ENCODE results near the gene OAT. TPM values are rescaled to one million over a fixed set of nuclear protein-coding genes. Genes with fewer than 3 reads are reported as not detected.

OAT gene
- 50.8 TPM for polyA plus RNA-seq (ENCODE audit: insufficient read length)

DNA sequence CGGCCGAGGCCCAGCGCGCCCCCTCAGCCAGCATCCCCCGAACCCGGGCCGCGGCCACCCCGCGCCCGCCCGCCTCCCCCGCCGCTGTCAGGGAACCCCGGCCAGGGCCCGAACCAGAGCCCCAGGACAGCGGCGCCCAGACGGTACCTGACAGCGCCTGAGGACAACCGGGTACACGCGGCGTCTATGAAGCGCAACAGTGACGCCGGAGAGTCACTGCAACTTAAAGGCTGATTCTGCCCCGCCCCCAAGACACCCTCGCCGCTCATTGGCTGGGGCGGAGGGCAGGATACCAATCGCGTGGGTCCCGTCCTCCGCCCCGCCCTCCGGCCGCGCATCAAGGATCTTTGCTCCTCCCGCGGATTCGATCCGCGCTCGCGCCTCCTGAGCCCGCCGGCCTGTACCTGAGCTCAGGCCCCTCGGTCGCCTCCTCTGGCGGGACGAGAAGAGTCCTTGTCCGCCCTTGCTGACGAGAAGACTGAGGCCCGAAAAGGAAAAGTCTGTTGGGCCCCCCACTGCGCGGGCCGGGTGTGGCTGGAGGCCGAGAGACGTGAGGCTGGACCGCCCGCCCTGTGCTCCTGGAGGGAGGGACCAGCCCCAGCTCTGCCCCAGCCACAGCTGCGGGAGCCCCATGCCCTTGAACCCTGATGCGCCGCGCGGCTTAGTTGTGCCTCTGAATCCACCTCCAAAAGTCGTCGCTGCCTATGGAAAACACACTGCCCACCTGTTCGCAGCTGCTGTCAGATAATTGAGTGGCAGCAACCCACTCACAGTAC lies at the start of gene OAT:
Gene OAT (minus strand): TSS at position 198 of the 776 bp plus-strand sequence. CDS start 6,752 bp downstream, outside the sequence.
- peak; percentile 97 for DNase-seq

DNA sequence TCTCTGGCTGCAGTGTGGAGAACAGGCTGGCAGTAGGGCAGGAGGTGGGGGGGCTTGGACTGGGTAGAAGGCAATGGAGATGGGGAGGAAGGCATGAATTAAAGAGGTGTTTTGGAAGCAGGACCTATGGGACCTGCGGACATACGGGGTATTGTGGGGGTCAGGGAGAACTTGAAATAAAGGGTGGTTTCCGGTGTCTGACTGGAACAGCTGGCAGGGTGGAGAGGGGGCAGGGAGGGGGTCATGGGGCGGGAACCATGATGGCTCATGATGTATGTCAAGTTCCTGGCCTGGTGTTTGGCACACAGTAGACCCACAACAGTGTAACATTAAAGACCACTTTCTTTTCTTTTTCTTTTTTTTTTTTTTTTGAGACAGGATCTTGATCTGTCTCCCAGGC lies 48.4 kb upstream of the OAT start:
- no peak for DNase-seq

DNA sequence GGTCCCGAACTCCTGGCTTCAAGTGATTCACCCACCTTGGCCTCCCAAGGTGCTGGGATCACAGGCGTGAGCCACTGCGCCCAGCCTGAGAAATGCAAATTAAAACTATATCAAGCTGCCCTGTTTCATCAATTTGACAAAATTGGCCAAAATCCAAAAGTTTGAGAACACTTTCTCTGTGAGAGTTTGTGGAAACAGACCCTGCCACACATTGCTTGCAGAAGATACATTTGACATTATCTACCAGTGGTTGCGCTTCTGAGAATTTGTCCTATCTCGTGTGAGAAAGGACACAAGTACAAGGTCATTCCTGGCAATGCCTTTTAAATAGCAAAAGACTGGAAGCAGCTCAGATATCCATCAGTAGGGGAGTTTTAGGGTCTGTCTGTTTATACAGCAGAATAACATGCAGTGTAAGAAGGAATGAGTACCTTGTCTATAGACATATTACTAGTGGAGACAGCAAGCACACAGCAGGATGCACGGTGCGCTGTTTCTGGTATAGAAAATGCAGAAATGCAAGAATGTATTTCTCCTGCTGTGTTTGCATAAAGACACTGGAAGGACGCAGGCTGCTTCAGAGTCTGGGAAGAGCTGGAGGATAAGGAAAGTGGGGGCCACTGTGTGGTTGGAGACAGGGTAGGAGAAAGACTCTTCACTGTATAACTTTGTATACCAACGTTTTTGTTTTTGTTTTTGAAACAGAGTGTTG lies 47.2 kb upstream of the OAT start:
- DNase-seq, result no peak

DNA sequence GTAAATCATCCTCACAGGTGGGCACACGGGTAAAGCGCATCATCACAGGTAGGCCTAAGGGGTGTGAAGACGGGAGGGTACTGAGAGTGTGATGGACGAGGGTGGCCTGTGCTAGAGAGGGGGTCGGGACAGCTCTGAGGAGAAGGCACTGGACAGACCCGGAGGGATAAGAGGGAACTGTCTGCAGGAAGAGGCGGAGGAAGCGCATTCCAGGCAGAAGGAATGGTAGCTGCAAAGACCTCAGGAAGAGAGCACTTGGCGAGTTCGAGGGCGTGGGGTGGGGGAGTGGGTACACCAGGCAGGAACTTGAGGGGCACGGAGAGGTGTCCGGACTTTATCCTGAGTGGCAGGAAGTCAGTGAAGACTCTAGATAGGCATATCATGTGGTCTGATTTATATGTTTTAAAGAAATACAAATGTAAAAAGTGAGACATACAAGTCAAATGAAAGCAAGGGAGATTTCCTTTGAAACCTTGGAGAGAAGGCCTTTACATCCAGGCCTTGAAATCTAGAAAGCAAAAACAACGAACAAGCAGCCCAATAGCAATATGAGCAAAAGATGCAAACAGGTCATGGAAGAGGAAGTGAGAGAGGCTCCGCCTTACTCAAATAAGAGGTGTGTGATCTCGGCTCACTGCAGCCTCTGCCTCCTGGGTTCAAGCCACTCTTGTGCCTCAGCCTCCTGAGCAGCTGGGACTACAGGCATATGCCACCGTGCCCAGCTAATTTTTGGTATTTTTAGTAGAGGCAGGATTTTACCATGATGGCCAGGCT lies 46.5 kb upstream of the OAT start:
- DNase-seq, result no peak

DNA sequence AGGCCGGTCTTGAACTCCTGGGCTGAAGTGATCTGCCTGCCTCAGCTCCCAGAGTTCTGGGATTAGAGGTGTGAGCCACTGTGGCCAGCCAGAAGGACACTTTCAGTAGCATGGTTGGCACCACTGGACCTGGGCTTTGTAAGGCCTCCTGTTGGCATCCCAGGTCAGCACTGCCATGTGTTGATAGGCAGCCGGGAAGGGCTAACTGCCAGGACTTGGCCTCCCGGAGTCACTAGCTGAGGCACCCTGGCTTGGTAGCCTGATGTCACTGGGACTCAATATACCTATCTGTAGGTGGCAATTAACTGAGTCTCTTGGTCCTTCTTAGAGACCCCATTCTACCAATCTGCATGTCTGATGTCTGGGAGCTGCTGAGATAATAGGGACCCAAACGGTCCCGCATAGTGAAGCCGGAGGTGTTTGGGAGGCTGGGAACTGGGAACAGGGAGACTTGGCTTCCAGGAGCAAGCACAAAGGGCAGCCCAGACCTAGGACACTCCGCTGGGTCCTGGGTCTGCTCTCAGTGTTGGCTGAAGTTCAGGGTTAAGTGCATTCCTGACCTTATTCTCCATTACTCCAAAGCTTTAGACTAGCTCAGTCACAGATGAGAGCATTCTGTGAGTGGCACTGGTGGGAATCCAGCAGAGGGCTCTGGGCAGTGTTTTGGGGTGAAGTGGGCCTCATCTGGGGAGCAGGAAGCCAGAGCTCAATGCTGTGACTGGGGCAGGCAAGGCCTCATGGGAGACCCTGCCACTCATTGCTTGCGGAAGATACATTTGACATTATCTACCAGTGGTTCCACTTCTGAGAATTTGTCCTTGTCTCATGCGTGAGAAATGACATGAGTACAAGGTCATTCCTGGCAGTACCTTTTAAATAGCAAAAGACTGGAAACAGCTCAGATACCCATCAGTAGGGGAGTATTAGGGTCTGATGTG lies 45.6 kb upstream of the OAT start:
- no peak for DNase-seq

DNA sequence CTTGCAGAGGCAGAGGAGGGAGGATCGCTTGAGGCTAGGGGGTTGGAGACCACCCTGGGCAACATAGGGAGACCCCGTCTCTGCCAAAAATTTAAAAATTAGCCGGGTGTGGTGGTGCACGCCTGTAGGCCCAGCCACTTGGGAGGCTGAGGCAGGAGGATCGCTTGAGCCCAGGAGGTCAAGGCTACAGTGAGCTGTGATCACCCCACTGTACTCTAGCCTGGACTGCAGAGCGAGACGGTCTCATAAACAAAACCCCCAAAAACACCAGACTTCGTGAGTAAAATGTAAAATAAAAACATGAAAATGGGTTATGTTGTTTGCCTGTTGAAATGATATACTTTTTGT lies 43.6 kb upstream of the OAT start:
- no peak for DNase-seq

DNA sequence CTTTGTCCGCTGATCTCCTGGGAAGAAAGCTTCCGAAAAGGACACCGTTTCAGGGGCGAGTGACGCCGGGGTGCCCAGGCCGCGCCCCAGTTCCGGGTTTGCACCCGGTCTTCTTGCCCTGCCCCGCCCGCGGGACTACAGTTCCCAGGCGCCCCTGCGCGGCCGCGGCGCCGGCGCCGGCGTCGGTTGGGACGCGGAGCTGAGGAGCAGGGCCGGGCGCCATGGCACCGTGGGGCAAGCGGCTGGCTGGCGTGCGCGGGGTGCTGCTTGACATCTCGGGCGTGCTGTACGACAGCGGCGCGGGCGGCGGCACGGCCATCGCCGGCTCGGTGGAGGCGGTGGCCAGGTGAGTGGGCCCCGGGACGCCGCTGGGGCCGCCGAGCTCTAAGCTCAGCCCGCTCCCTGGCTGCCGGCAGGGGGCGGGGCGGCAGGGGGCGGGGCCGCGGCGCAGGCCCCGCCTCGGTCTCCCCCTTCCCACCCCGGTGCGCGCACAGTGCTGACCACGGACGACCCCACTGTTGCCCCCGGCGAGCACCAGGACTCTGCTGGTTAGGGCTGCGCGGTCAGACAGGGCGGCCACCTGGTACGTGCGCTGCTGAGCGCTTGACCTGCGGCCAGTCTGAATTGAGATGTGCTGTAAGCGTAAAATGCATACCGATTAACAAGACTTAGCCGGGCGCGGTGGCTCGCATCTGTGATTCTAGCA lies 43.1 kb upstream of the OAT start, which contains the start of gene LHPP:
Gene LHPP (plus strand): TSS at position 182 of the 706 bp plus-strand sequence. CDS start 40 bp downstream, at position 222.
- DNase-seq, result peak; percentile 88

DNA sequence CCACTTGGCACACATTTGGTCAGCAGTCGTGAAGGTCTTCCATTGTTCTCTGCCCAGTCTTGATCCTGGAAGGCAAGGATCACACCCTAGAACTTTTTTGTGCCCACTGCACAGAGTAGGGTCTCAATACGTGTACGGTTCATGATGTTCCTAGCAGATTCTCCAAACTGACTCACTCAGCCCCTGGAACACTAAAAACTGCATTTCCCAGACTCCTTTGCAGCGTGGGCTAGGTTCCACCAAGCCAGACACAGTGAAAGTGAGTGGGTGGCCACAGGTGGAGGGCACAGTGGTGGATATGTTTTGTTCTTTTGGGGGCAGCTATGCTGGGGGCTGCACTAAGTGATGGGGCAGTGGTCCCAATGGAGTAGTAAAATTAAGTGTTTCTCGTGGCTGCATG lies 41.4 kb upstream of the OAT start:
- no peak for DNase-seq

DNA sequence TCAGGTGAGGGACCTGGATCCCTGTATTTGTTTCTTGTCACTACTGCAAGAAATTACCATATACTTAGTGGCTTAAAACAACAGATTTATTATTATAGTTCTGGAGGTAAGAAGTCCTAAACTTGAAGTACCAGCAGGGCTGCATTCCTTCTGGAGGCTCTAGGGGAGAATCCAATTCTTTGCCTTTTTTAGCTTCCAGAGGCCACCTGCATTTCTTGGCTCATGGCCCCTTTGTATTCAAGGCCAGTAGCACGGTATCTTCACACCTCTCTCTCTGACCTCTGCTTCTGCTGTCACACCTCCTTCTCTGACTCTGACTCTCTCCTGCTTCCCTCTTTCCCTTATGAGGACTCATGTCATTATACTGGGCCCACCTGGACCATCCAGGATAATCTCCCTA lies 40.7 kb upstream of the OAT start:
- no peak for DNase-seq

DNA sequence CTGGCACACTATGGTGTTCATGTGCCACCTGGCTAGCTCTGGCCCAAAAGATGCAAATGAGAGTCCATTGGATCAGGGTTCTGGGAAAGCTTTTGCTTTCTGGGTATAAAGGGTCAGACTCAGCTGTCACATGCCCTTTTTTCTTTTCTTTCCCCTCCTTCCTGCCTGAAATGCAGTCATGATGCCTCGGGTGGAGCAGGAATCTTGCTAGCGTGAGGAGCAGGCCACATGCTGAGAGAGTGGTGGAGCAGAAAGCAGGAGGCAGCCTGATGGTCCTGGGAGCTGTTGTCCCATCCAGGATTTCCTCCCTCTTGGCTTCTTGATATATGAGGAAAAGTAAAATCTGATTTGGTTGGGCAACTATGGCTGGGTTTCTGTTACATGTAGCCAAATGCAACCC lies 40.2 kb upstream of the OAT start:
- no peak for DNase-seq

DNA sequence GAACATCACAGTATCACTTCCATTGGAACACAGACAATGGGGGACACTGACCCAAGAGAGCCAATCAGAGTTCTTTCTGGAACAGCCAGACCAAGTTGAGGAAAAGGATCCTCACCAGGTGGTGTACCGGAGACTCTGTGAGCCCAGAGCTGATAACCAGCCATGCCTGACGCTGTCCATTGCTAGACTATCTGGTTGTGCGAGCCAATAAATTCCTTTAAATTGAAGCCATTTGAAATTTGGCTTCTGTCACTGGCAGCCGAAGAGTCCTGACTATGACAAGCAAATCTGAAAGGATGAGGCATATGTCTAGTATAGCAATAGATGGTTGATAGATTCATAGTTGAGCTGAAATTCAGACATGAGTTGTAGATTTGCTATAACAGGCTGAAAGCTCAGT lies 39.8 kb upstream of the OAT start:
- no peak for DNase-seq

DNA sequence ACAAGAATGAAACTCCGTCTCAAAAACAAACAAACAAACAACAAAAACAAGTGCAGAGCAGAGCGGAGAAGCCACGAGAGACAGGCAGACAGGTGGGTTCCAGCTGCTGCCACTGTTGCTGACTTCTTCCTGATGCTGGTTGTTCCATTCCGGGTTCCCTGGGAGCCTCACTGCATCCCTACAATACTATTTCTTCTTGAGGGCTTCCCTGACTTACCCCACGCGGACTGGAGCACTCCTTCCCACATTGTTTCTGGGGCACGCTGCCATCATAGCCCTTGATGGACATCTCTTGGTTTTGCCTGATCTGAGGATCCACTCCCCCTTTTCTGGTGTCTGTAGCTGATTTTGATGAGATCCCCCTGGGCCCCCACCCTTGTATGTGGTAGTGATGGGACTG lies 36.7 kb upstream of the OAT start:
- no peak for DNase-seq

DNA sequence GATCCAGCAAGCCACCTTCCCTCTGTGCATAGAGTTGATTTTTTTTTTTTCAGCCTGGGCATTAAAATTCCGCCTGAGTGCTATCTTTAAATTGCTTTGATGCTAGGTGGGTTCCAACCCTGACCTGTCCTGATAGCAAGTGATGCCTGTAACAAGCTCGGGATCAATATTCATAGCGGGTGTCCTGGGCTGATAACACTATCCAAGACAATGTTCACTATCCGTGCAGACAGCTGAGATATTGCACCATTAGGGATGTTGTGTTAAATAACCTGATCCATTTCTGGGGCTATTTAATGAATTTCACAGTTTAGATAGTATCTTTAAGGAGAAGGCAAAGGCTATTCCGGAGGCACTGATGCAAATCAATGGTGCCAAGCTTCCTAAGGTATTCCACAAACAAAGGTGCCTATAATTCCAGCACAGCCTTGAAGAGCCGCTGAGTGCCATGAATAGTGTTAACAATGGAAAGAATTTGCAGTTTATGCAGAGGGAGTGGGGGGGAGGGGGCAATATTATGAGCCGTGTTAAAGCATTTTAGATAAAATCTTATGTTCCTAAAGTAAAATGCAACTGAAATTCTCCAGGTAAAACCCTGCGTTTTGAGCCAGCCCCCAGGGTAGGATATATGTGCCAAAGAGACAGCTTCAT lies 35.4 kb upstream of the OAT start:
- no peak for DNase-seq

DNA sequence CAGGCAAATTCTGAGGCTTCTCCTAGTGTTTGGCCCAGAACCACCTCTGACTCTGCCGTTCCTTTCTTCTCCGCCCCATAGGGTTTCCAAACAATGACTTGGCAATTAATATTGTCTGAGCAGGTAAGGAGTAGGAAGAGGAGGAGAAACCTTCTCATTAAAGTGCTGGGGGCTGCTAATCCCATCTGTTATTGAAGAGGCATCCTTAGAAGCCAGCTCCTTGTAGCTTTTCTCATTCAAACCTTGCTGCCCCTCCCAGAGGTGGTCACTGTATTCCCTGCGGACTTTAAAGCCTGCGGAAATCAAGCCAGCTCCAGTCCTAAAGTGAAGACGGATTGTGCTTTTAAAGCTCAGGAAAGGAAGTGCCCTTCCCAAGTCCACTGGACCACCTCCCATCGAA lies 32.6 kb upstream of the OAT start:
- DNase-seq, result no peak

DNA sequence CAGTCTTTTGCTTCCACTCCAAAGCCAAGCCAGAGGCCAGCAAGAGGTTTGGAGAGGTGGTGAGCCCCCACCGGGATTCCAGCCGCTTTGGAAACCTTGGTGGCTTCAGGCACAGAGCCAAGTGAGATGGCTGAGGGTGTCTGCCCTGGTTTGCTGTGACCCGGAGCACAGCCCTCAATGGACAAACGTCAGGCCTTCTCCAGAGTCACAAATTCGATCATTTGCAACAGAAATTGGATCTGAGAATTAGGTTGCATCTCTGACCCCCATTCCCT lies 32.0 kb upstream of the OAT start:
- no peak for DNase-seq

DNA sequence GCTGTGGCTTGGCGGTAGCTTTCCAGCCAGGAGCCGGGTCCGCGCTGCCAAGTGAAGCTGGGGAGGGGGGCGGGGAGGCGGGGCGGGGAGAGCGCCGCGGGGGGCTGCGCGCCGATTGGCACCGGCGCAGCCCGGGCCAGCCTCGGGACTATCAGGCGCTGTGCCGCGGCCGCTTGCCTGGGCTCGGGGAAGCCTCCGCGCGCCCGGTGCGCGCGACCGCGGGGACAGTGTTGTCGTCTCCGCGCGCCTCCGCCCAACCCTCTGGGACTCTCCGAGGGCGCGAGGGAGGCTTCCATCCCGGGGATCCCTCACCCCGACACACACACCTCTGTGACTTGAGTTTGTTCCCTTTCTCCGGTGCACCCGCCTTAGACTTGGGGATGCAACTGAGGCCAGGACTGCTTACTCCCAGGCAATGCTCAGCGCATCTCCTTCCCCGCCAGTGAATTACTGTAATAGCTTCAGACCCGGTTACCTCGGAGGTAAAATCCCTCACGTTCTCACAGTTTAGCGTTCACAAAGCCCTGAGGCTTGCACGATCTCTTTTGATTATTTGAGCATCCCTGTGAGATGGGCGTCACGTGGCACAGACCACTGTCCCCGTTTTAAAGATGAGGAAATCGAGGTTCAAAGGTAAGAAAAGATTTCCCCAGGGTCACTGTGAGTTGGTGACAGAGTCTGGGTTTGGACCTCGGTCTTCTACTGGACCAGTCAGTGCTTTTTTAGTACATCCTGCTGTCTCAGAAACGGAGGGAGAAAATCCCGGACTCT lies 31.5 kb upstream of the OAT start, which contains the start of gene NKX1-2:
Gene NKX1-2 (minus strand): TSS at position 24 of the 771 bp plus-strand sequence. CDS start 92 bp downstream, outside the sequence.
- DNase-seq, result no peak

DNA sequence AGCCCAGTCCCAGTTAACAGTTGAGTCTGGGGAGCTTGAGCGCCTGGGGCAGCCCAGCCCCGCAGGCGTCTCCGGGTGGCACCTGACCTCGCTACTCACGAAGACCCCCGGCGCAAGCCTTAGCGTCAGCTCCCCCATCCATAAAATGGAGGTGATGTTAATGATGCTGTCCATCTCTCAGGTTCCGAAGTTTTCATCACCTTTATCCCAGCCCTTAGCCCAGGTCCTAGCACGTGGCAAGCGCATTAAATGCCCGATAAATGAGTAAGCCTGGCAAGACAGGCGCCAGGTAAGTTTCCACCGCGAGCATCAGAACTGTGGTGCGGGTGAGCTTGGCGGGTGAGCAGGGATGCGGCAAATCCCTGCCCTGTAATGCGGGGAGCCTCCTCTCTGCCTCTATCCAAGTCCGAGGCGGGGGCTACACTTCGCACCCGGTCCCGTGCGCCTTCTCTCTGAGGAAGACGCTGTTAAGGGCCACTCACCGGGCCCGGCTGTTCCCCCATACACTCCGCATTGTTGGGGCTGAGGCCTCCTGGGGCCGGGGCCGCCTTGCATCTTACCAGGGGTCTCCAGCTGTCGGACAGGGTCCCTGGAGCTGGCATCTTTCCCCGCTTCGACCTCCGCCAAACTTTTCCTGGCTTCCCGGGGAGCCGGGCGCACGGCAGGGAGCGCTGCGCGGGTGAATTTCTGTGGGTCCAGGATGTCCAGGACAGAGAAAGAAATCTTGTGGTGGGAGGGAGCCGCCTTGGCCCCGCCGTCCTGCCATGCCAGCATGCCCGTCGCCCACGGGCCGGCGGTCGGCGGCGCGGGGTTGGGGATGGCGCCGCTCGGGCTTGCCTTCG lies 30.7 kb upstream of the OAT start:
- no peak for DNase-seq

DNA sequence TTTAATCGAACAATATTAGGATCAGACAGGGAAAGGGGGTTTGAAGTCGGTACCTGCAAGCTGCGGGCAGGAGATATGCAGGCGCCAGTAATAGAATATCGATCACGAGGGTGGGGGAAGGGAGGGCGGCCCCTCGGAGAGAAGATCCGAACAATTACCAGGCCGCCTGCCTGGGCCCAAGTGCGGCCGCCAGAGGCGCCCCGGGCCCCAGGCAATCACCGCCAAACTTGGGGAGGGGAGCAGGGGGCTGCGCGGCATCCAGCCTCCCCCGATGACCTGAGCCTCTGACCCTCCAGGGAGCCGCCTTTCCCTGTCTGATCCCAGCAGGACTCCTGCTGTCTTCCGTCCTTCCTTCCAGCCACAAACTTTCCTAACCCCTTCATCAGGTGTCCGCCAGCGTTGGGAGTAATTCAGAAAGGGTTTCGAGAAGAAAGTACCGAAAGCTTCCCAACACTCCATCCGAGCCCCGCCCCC lies 30.0 kb upstream of the OAT start:
- DNase-seq, result no peak
